Skeletal muscle satellite cell (primary cell): ENCODE data around the gene FYCO1.

ENCODE experiments used
- H3K27me3 ChIP-seq: 2 replicates; pipeline ENCODE4 v1.7.0; 2013; ENCODE audit warnings: low read length; ENCODE audit not compliant: control insufficient read depth, insufficient read depth
- H3K36me3 ChIP-seq: 2 replicates; pipeline ENCODE4 v1.7.0; 2013; ENCODE audit warnings: mild to moderate bottlenecking, control low read depth, low read length; ENCODE audit not compliant: insufficient read depth
- H3K4me1 ChIP-seq: 2 replicates; pipeline ENCODE4 v1.7.0; 2013; ENCODE audit warnings: low read length; ENCODE audit not compliant: control insufficient read depth, insufficient read depth
- H3K4me2 ChIP-seq: 2 replicates; pipeline ENCODE4 v1.7.0; 2013; ENCODE audit warnings: mild to moderate bottlenecking, low read length
- H3K4me3 ChIP-seq: 2 replicates; pipeline ENCODE4 v1.7.0; 2013; ENCODE audit warnings: low read length
- H3K9ac ChIP-seq: 2 replicates; pipeline ENCODE4 v1.7.0; 2013; ENCODE audit warnings: mild to moderate bottlenecking, low read depth, low read length, moderate library complexity
- H3K9me3 ChIP-seq: replicated peaks from 2 replicates; pipeline ENCODE4 v1.7.0; 2013; ENCODE audit warnings: mild to moderate bottlenecking, control low read depth, low read length

Gene FYCO1

GRCh38 chr3:46024131-46024530 is 28.5 kb upstream of the FYCO1 start:
- Histone ChIP-seq H3K36me3 (no peaks in the 10 kb centered on the region), H3K4me2 (no peak overlapping the region), H3K9ac (no peak overlapping the region), H3K4me3 (no peak overlapping the region), H3K27me3 (peaks cover 44% of the 10 kb centered on the region), H3K4me1 (no peaks in the 10 kb centered on the region), H3K9me3 (peaks cover 7% of the 10 kb centered on the region)

DNA sequence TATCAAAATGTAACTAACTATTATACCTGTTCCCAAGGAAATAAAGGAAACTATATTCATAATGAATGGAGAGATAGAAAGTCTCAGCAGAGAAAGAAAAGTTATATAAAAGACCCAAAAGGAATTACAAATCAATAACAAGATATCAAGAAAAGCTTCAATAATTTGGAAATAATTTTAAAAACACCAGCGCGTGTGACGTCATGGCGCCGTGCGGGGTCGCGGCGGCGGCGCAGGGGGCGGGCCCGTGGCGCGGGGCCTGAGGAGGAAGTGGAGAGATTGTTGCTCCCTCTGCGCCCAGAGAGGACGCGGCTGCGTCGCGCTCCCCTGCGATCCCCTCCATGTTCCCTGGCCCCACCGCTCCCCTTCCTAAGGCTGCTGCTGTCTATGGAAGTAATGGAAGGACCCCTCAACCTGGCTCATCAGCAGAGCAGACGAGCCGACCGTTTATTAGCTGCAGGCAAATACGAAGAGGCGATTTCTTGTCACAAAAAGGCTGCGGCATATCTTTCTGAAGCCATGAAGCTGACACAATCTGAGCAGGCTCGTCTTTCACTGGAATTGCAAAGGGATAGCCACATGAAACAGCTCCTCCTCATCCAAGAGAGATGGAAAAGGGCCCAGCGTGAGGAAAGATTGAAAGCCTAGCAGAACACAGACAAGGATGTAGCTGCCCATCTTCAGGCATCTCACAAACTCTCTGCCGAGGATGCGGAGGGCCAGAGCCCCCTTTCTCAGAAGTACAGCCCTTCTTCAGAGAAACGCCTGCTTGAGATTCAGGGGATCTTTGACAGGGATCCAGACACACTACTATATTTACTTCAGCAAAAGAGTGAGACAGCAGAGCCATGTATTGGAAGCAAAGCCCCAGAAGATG is 27.5 kb upstream of the FYCO1 start:
- no peak overlapping the region for H3K4me2 ChIP-seq
- H3K36me3 ChIP-seq, result no peaks in the 10 kb centered on the region
- no peak overlapping the region for H3K9ac ChIP-seq
- H3K4me3 ChIP-seq, result no peak overlapping the region
- peaks cover 7% of the 10 kb centered on the region for H3K9me3 ChIP-seq
- H3K27me3 ChIP-seq, result peaks cover 47% of the 10 kb centered on the region
- no peaks in the 10 kb centered on the region for H3K4me1 ChIP-seq

DNA sequence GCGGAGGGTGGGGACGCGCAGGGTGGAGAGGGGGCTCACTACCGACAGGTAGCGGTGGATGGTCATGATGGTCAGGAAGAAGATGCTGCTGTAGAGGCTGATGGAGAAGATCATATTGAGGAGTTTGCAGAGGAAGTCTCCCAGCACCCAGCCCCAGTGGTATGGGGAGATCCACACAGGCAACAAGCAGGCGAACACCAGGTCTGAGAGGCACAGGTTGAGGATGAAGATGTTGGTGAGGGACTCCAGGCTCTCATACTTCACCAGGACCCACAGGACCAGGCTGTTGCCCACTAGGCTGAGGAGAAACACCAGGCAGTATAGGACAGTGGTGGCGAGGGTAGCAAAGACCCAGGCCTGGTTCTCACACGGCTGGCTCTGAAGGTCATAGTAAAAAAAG is 25.9 kb upstream of the FYCO1 start:
- Histone ChIP-seq H3K9me3 (no peaks in the 10 kb centered on the region), H3K4me1 (no peaks in the 10 kb centered on the region), H3K4me2 (no peak overlapping the region), H3K27me3 (peaks cover 55% of the 10 kb centered on the region), H3K4me3 (no peak overlapping the region), H3K36me3 (no peaks in the 10 kb centered on the region), H3K9ac (no peak overlapping the region)

- Histone ChIP-seq H3K27me3 (peaks cover 52% of the 10 kb centered on the region), H3K36me3 (no peaks in the 10 kb centered on the region), H3K4me1 (no peaks in the 10 kb centered on the region), H3K4me3 (no peak overlapping the region), H3K9ac (no peak overlapping the region), H3K4me2 (no peak overlapping the region), H3K9me3 (no peaks in the 10 kb centered on the region)
Measured at GRCh38 chr3:46020766-46021510, 25.3 kb upstream of the FYCO1 start.

GRCh38 chr3:46019707-46020106 is 24.1 kb upstream of the FYCO1 start:
- no peaks in the 10 kb centered on the region for H3K9me3 ChIP-seq
- H3K9ac ChIP-seq, result no peak overlapping the region
- no peak overlapping the region for H3K4me3 ChIP-seq
- no peaks in the 10 kb centered on the region for H3K36me3 ChIP-seq
- H3K4me1 ChIP-seq, result no peaks in the 10 kb centered on the region
- peaks cover 43% of the 10 kb centered on the region for H3K27me3 ChIP-seq
- H3K4me2 ChIP-seq, result no peak overlapping the region

DNA sequence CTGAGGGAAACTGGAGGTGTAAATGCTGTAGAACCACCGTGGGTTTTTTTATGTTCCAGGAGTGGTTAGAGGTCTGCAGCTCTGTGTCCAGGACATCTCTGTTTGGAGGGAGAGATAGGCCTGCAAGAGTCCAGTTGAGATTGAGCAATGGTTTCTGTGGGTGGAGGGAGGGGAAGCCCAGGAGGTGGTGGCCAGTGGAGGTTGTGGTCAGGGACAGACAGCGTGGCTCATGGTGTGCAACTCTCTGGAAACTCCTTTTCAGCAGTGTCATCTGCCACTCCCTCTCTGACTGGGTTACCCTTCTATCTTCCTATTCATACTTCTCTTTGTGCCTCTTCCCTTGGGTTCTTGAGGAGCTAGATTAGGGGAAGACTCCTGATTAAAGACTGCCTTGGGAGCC is 22.1 kb upstream of the FYCO1 start:
- Histone ChIP-seq H3K4me3 (no peak overlapping the region), H3K4me2 (no peak overlapping the region), H3K9me3 (no peaks in the 10 kb centered on the region), H3K27me3 (peaks cover 38% of the 10 kb centered on the region), H3K4me1 (no peaks in the 10 kb centered on the region), H3K36me3 (no peaks in the 10 kb centered on the region), H3K9ac (no peak overlapping the region)

DNA sequence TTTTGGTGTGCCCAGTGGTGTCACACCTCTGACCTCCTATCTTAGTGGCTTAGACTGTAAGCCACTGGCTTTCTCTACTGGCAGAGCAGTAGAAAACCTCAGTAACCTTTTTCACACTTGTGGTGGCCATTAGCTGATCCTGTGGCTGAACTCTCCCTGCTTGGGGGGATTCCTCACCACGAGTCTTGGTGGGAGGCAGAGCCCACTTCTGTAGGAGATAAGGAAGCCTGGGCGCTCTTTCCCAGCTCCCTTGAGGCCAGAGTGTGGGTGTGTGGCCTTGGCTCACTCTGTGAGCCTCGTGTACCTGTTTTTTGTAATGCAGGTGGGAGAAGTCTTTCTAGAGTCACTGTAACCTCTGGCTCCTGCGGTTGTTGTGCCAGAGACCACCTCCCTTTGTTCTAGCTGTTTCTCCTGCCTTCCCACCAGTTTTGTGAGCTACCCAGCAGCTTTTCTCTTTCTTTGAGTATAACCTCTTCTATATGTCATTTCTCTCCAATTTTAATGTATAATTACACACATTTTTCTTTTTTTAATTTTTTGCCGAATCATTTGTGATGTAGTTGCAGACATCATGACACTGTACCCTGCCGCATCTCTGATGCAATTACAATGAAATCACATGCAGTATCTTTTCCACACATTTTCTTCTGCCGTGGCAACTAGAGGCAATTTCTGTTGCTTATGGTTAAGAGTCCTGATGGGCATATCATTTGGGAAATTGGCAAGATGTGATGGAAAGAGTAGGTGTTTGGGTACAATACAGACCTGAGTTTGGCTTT is 17.9 kb upstream of the FYCO1 start:
- no peak overlapping the region for H3K4me2 ChIP-seq
- no peak overlapping the region for H3K9ac ChIP-seq
- no peaks in the 10 kb centered on the region for H3K36me3 ChIP-seq
- peaks cover 29% of the 10 kb centered on the region for H3K27me3 ChIP-seq
- no peak overlapping the region for H3K4me3 ChIP-seq
- H3K9me3 ChIP-seq, result no peaks in the 10 kb centered on the region
- no peaks in the 10 kb centered on the region for H3K4me1 ChIP-seq

GRCh38 chr3:46012246-46012645 is 16.6 kb upstream of the FYCO1 start:
- H3K36me3 ChIP-seq, result no peaks in the 10 kb centered on the region
- no peak overlapping the region for H3K4me2 ChIP-seq
- H3K9ac ChIP-seq, result no peak overlapping the region
- H3K9me3 ChIP-seq, result no peaks in the 10 kb centered on the region
- no peaks in the 10 kb centered on the region for H3K4me1 ChIP-seq
- no peak overlapping the region for H3K4me3 ChIP-seq
- peaks cover 19% of the 10 kb centered on the region for H3K27me3 ChIP-seq

- Histone ChIP-seq H3K9ac (no peak overlapping the region), H3K4me3 (no peak overlapping the region), H3K27me3 (peaks cover 18% of the 10 kb centered on the region), H3K4me2 (no peak overlapping the region), H3K36me3 (no peaks in the 10 kb centered on the region), H3K4me1 (peaks cover 11% of the 10 kb centered on the region), H3K9me3 (no peaks in the 10 kb centered on the region)
Measured at GRCh38 chr3:46010519-46011113, 15.0 kb upstream of the FYCO1 start.

DNA sequence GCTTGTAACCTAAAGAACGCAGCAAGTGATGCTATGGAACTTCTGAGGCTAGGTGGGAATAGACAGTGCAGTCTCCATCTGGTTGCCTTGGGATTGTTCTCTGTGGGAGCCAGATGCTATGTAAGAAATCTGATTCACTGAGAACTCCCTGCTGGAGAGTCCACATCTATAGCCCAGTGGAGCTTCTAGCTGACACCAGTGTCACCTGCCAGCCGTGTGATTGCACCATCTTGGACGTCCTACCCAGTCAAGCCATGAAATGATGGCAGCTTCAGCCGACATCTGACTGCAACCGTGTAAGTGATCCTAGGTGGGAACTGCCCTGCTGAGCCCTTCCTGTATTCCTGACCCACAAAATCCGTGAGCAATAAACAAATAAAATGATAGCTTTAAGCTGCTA is 12.4 kb upstream of the FYCO1 start:
- Histone ChIP-seq H3K4me3 (no peak overlapping the region), H3K36me3 (no peaks in the 10 kb centered on the region), H3K4me2 (no peak overlapping the region), H3K9ac (no peak overlapping the region), H3K9me3 (no peaks in the 10 kb centered on the region), H3K4me1 (peaks cover 11% of the 10 kb centered on the region), H3K27me3 (peaks cover 7% of the 10 kb centered on the region)

DNA sequence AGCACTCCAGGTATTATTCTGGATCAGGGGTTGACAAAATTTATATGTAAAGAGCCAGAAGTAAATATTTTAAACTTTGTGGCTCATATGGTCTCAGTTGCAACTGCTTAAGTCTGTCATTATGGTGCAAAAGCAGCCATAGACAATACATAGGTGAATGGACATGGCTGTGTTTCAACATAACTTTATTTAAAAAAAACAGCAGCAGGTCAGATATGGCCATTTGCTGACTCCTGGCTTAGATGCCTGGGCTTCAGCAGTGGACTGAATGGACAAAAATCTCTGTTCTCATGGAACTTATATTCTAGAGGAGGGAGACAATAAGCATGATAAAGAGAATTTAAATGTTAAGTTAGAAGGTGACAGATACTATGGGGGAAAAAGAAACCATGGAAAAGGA is 11.7 kb upstream of the FYCO1 start:
- Histone ChIP-seq H3K9me3 (no peaks in the 10 kb centered on the region), H3K36me3 (no peaks in the 10 kb centered on the region), H3K4me3 (no peak overlapping the region), H3K4me2 (no peak overlapping the region), H3K4me1 (peaks cover 11% of the 10 kb centered on the region), H3K9ac (no peak overlapping the region), H3K27me3 (peaks cover 5% of the 10 kb centered on the region)
